GM21576 (cell line): ENCODE measurements around the gene CPEB2.
A peak's percentile ranks its signal among the peaks of the same experiment; 100 is the strongest.

Experiments
- ATAC-seq: cut with Tn5 transposase; IDR thresholded peaks from one replicate; pipeline ENCODE4 v1.9.1; 2021; ENCODE audit warnings: mild to moderate bottlenecking, moderate library complexity; ENCODE audit not compliant: unreplicated experiment

CPEB2 gene

DNA sequence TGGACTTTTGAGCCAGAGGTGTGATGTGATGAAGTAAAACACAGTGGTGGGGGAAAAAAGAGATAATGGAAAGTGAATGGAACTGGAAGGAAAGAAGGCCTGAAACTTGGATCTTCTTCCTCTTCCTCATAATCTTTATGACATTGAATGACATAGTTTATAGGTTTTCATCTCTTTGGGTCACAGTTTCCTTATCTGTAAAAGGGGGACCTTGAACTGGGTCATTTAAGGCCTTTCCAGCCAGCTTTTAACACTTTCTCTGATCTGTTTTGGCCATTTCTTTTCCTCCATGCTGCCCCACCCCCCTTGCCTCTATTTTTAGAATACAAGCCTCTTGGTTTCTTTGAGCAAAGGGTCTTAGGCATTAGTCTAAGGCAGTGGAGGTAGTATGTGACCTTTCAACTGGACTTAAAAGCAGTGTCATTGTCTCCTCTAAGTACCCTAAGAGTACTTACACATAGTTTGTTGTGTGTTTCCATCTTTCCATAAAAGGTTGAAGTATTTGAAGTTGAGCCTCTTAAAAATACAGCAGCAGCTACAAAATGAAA lies 7.8 kb downstream of the CPEB2 start:
- ATAC-seq: no peak

GRCh38 chr4:15011166-15011565 lies 8.9 kb downstream of the CPEB2 start:
- ATAC-seq: no peak

DNA sequence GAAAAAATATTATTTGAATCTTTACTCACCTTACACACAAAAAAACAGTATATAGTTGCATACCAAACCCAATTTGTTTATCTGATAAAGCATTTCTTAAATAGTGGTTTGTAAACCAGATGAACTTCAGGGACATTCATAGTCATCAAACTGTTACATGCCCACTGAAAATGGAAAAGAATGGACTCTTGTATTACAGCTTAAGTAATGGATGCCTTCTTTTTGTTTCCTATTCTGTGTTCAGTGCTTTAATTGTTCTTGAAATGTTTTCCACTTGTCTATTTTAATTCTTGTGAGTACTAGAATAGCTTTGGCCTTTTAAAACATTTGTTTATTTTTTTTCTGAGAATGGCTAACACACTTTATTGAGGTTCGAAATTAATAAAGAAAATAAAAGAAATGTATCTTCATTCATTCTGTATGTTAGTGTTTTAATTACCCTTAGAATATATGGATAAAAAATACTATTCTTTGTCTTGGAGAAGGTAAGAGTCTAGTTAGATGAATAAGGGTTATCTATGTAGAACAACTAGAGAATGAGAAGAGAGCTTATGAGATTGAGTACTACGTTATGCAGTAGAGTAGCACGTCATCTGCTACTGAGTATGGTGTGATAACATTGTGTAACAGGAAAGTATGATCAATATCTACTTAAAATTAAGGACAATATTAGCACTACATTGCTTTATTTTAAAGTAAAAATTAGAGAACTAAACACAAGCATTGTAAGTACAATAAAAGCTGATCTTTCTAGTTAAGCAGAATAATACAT lies 9.9 kb downstream of the CPEB2 start:
- ATAC-seq: no peak

- ATAC-seq: no peak
Measured at GRCh38 chr4:15013585-15013984, 11.3 kb downstream of the CPEB2 start.

GRCh38 chr4:15015170-15015569 lies 12.9 kb downstream of the CPEB2 start:
- ATAC-seq: no peak

DNA sequence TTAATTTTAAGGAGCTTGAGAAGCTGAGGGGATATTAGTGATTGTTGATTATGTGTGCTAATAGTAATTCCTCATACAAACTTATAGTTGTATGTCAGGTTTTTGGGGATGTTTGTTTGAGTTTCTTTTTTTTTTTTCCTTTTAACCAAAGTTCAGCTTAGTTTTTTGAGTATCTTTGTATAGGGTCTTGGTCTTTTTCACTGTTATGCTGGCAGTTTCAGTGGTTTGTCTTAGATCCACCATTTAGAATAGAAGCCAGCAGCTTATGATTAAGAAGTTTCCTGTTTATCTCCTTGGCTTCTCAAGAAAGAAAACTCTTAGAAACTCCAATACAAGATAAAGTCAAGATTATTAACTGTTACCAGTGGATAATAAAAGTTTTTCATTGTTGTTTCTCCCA lies 16.1 kb downstream of the CPEB2 start:
- ATAC-seq: peak; percentile 45

- ATAC-seq: peak; percentile 61
Measured at GRCh38 chr4:15020502-15021286, 18.4 kb downstream of the CPEB2 start.

- no peak for ATAC-seq
Measured at GRCh38 chr4:15021311-15021710, 19.0 kb downstream of the CPEB2 start.

DNA sequence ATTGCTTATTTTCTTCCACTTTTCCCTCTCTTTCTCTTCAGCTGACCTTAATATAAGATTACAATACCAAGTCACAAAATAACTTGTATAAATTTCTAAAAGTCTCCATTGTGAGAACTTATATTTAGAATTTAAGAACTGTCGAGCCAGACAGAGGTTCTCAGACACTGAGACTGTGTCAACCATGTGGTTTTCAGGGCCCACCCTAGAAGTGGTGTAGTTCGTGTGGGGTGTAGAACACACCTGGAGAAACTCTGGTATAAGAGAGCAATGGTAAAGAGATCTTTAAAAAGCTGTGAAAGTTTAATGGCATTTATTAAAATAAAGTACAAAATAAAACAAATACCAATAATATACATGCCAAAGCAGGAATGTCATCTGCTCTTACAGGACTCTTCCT lies 19.7 kb downstream of the CPEB2 start:
- ATAC-seq: no peak

DNA sequence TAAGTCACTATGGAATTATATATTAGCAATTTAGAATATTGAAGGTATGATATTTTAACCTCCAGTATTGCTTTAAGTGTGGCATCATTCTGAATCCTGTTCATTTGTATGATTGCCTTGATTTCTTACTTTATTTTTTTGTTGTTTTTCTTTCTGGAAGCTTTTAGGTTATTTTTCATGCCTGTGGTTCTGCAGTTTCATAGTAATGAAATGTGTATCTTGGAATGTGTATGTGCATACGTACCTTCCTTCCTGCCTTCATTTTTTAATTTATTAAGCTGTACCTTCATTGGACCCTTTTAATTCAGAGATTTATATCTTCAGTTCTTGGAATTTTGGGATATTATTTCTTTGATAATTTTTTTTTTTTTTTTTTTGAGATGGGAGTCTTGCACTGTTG lies 22.1 kb downstream of the CPEB2 start:
- no peak for ATAC-seq

DNA sequence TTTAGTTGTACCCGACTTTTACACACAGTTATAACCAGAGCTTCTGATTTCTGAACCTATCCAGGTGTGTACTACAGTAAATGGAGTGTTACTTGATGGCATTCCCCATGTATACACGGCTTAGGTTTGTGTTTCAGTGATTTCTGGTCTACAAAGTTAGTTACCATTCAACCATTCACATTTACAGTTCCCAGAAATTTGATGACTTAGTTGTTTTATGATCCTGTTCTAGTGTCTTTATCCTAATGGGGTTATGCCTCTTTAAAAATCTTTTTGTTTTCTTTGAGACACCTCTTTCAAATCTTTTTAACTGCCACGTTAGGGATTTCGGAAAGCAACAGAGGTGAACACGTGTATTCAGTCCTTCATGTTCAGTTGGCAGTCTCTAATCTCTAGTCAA lies 23.4 kb downstream of the CPEB2 start:
- ATAC-seq: no peak

- no peak for ATAC-seq
Measured at GRCh38 chr4:15027921-15028435, 25.7 kb downstream of the CPEB2 start.

GRCh38 chr4:15031197-15031596 lies 28.9 kb downstream of the CPEB2 start:
- no peak for ATAC-seq

GRCh38 chr4:15031993-15032675 lies 29.9 kb downstream of the CPEB2 start:
- no peak for ATAC-seq

DNA sequence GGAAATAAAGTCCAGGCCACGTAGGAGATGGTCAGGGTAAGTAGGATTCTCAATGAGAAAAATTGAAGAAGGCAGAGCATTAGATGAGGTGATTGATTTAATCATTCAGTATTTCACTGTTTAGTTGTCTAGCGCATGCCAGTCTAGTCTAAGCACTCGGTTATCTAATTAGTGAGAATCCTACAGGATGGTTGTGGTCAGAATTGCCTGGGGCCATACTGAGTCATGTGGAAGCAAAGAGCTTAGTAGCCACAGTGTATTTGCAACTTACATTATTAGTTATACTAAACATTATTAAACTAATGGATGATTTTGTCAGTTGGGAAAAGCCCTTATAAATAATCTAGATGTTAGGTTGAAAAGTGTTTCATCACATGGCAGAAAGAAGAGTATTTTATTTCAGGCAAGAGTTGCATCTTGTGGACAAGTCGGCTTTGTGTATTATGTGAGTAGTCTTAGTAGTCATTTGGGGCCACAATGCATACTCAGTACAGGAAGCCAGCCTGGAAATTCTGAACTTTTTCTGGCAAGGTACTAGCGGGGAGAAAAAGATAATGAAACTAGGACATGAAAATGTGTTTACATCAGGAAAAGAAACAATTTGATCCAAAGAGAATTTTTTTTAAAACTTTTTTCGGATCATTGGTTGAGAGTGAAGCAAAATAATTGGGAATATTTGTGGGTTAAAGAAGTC lies 31.9 kb downstream of the CPEB2 start:
- no peak for ATAC-seq

DNA sequence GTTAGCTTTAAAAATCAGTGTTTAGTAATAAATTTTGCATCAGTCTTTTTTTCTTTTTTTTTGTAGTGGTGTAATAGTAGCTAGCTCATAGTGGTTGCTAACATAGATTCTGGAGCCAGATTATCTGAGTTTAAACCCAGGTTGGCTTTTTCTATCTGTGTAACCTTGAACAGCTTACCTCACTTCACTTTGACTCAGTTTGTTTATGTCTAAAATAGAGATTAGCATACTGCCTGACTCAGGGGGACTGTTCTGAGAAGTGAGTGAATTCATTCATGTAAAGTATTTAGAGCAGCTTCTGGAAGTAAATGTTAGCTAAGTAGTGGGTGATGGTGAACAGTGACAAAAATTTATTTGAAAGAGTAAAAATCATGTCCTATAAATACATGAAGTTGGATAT lies 32.9 kb downstream of the CPEB2 start:
- no peak for ATAC-seq

GRCh38 chr4:15037923-15038541 lies 35.8 kb downstream of the CPEB2 start:
- no peak for ATAC-seq

- ATAC-seq: no peak
Measured at GRCh38 chr4:15040916-15041463, 38.7 kb downstream of the CPEB2 start.

DNA sequence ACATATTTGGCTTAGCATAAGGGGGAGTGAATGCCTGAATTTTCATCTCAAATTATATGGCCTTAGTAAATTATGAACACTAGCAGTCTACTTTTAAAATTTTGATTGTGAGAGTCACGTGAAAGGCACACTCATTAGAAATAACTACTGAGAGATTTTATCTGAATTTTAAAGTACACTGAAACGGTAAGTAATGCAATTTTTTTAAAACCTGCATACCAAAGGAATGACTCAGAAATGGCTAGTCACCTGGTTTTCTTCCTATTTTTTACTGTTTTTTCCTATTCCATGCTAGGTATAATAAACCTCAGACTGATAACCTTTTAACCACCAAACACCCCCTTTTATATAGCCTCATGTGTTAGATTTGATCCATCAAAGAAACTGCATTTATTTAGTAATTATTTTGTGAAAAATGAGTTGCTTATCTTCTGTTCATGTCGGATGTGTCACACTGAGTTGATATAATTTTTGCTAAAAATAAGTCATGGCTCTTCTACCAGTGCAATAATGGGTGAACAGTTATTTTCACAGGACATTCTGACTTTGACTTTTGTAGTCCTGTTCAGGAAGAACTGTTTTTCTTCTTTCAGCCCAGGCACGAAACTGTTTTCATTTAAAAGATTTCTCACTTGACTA lies 40.4 kb downstream of the CPEB2 start:
- no peak for ATAC-seq
